Measurements from ENCODE around the gene LMO7.

DNA sequence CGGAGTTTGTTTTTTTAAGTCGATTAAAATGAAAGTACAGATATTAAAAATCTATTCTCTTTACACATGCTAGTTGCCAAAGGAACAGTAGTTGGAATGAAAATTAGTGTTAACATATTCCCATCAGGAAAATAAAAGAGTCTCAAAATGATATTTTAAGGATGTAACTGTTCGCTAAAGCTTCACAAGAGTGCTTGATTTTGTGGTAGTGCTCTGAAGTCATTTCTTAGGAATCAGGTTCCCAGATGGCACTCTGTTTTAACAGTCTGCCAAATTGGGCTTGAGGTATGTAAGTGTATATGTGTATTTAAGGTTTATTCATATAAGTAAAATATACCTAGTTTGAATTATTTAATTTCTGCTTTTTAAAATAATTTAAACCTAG, 128.8 kb downstream of the LMO7 start:
- TF ChIP-seq, protein P1, sequence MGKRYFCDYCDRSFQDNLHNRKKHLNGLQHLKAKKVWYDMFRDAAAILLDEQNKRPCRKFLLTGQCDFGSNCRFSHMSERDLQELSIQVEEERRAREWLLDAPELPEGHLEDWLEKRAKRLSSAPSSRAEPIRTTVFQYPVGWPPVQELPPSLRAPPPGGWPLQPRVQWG (CRISPR knock-in tag; IDR thresholded peaks at IDR 0.05; ENCODE audit: borderline replicate concordance, low read depth) = no peak
- no peak for TF ChIP-seq ZNF121 (CRISPR knock-in tag; IDR thresholded peaks at IDR 0.05)
- no peak for TF ChIP-seq YY1 (IDR thresholded peaks at IDR 0.05; ENCODE audit: insufficient read depth, insufficient replicate concordance, low read depth, low read length)
- TF ChIP-seq TOE1 (CRISPR knock-in tag; IDR thresholded peaks at IDR 0.05) = no peak
- TF ChIP-seq NR3C1 (CRISPR knock-in tag; IDR thresholded peaks at IDR 0.05) = no peak
- TF ChIP-seq HMG20B (CRISPR knock-in tag; conservative IDR thresholded peaks at IDR 0.05) = no peak
- no peak for TF ChIP-seq ZNF768 (CRISPR knock-in tag; IDR thresholded peaks at IDR 0.05)
- TF ChIP-seq, protein P2, sequence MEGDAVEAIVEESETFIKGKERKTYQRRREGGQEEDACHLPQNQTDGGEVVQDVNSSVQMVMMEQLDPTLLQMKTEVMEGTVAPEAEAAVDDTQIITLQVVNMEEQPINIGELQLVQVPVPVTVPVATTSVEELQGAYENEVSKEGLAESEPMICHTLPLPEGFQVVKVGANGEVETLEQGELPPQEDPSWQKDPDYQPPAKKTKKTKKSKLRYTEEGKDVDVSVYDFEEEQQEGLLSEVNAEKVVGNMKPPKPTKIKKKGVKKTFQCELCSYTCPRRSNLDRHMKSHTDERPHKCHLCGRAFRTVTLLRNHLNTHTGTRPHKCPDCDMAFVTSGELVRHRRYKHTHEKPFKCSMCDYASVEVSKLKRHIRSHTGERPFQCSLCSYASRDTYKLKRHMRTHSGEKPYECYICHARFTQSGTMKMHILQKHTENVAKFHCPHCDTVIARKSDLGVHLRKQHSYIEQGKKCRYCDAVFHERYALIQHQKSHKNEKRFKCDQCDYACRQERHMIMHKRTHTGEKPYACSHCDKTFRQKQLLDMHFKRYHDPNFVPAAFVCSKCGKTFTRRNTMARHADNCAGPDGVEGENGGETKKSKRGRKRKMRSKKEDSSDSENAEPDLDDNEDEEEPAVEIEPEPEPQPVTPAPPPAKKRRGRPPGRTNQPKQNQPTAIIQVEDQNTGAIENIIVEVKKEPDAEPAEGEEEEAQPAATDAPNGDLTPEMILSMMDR (CRISPR knock-in tag; IDR thresholded peaks at IDR 0.05) = no peak
- TF ChIP-seq ZNF879 (CRISPR knock-in tag; IDR thresholded peaks at IDR 0.05) = no peak
- no peak for TF ChIP-seq HCFC1 (IDR thresholded peaks at IDR 0.05; ENCODE audit: low read depth, low read length)
- TF ChIP-seq JUND (CRISPR knock-in tag; IDR thresholded peaks at IDR 0.05) = no peak
- no peak for TF ChIP-seq MXI1 (IDR thresholded peaks at IDR 0.05; ENCODE audit: borderline replicate concordance, low read depth, low read length)
- no peak for TF ChIP-seq ZNF205 (CRISPR knock-in tag; IDR thresholded peaks at IDR 0.05)
- no peak for TF ChIP-seq SAFB2 (CRISPR knock-in tag; IDR thresholded peaks at IDR 0.05; ENCODE audit: borderline replicate concordance, low read depth)

Measured in HepG2 (cell line).